HEK293T (cell line): ENCODE measurements around the gene CEACAM6.
A peak's percentile ranks its signal among the peaks of the same experiment; 100 is the strongest.
"Not testable (repeated sequence)": the region's sequence is repeated elsewhere in the genome, so short reads cannot be mapped to it uniquely, and the experiment has no call there.

ENCODE experiments used
- CTCF ChIA-PET: fragments of 350-600 bp; formaldehyde crosslinking; extraction: SDS; loops from one replicate; lab custom pipeline; 2021; ENCODE audit warnings: antibody characterized with exemption, inconsistent platforms; lab: Yijun Ruan, JAX
- POLR2A ChIA-PET: fragments of 350-600 bp; formaldehyde crosslinking; extraction: SDS; loops from one replicate; lab custom pipeline; 2020; ENCODE audit warnings: antibody characterized with exemption, inconsistent platforms; lab: Yijun Ruan, JAX
- DNase-seq: peaks from one replicate; pipeline ENCODE4 v3.0.0; 2012; ENCODE audit warnings: mixed read lengths; ENCODE audit errors: extremely low spot score
- ARNT ChIP-seq: fragments of 450-650 bp; IDR thresholded peaks from 2 replicates; pipeline ENCODE4 v1.6.1; 2017; ENCODE audit warnings: mild to moderate bottlenecking
- BHLHE40 ChIP-seq: fragments of 450-650 bp; IDR thresholded peaks from 2 replicates; pipeline ENCODE4 v1.6.1; 2016; ENCODE audit warnings: mild to moderate bottlenecking, moderate library complexity, borderline replicate concordance
- CTBP1 ChIP-seq: fragments of 450-650 bp; IDR thresholded peaks from 2 replicates; pipeline ENCODE4 v1.6.1; 2016; ENCODE audit warnings: borderline replicate concordance
- ELF4 ChIP-seq: fragments of 450-650 bp; IDR thresholded peaks from 2 replicates; pipeline ENCODE4 v1.6.1; 2017; ENCODE audit warnings: antibody characterized with exemption
- FOXA1 ChIP-seq: fragments of 450-650 bp; IDR thresholded peaks from 2 replicates; pipeline ENCODE4 v1.6.1; 2016; ENCODE audit warnings: mild to moderate bottlenecking
- FOXK2 ChIP-seq: fragments of 450-650 bp; IDR thresholded peaks from 2 replicates; pipeline ENCODE4 v1.6.1; 2016; ENCODE audit warnings: mild to moderate bottlenecking
- FOXM1 ChIP-seq: fragments of 450-650 bp; IDR thresholded peaks from 2 replicates; pipeline ENCODE4 v1.6.1; 2017; ENCODE audit warnings: mild to moderate bottlenecking, borderline replicate concordance
- HDGF ChIP-seq: fragments of 450-650 bp; IDR thresholded peaks from 2 replicates; pipeline ENCODE4 v1.6.1; 2017; ENCODE audit warnings: antibody characterized with exemption, borderline replicate concordance
- L3MBTL2 ChIP-seq: fragments of 450-650 bp; conservative IDR thresholded peaks from 2 replicates; pipeline ENCODE4 v1.6.1; 2016; ENCODE audit warnings: mild to moderate bottlenecking
- LEF1 ChIP-seq: fragments of 450-650 bp; IDR thresholded peaks from 2 replicates; pipeline ENCODE4 v1.6.1; 2017; ENCODE audit warnings: mild to moderate bottlenecking, borderline replicate concordance
- NFRKB ChIP-seq: fragments of 450-650 bp; IDR thresholded peaks from 2 replicates; pipeline ENCODE4 v1.6.1; 2016; ENCODE audit warnings: mild to moderate bottlenecking, moderate library complexity
- SP1 ChIP-seq: fragments of 450-650 bp; IDR thresholded peaks from 2 replicates; pipeline ENCODE4 v1.6.1; 2017
- SUZ12 ChIP-seq: fragments of 450-650 bp; IDR thresholded peaks from 2 replicates; pipeline ENCODE4 v1.6.1; 2016; ENCODE audit warnings: mild to moderate bottlenecking
- TARDBP ChIP-seq: fragments of 450-650 bp; IDR thresholded peaks from 2 replicates; pipeline ENCODE4 v1.6.1; 2016
- ZNF384 ChIP-seq: fragments of 450-650 bp; IDR thresholded peaks from 2 replicates; pipeline ENCODE4 v1.6.1; 2016
- TF ChIP-seq, protein P1 (sequence below): fragments of 450-650 bp; IDR thresholded peaks from 2 replicates; pipeline ENCODE4 v1.6.1; 2016

CEACAM6 gene

DNA sequence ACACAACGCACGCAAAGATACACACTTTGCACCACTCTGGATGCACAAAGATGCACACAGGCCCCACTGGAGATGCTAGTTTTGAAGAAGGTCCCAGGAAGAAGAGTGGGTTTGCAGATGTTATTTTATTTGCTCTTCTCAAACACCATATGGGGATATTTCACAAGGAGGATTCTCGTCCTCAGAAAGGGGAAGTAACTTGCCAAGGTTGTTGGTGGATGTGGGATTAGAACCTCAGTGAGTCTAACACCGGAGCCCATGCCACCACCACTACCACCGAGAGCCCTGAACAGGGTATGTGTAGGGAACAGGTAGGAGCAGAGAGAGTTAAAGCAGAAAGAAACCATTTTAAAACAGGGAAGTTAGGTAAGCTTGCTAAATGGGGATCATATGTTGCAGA lies 9.6 kb upstream of the CEACAM6 start:
- POLR2A ChIA-PET: no interaction called here
- DNase-seq: no peak
- CTCF ChIA-PET: interaction anchor here (1.4 kb wide), 1 partner anchor 104 kb away, joined by 6 read pairs; no protein-coding TSS in a partner anchor
- TF ChIP-seq ARNT (no peak), HDGF (no peak), FOXA1 (no peak), SP1 (no peak), BHLHE40 (no peak)
- TF ChIP-seq, protein P1, sequence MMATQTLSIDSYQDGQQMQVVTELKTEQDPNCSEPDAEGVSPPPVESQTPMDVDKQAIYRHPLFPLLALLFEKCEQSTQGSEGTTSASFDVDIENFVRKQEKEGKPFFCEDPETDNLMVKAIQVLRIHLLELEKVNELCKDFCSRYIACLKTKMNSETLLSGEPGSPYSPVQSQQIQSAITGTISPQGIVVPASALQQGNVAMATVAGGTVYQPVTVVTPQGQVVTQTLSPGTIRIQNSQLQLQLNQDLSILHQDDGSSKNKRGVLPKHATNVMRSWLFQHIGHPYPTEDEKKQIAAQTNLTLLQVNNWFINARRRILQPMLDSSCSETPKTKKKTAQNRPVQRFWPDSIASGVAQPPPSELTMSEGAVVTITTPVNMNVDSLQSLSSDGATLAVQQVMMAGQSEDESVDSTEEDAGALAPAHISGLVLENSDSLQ: no peak

DNA sequence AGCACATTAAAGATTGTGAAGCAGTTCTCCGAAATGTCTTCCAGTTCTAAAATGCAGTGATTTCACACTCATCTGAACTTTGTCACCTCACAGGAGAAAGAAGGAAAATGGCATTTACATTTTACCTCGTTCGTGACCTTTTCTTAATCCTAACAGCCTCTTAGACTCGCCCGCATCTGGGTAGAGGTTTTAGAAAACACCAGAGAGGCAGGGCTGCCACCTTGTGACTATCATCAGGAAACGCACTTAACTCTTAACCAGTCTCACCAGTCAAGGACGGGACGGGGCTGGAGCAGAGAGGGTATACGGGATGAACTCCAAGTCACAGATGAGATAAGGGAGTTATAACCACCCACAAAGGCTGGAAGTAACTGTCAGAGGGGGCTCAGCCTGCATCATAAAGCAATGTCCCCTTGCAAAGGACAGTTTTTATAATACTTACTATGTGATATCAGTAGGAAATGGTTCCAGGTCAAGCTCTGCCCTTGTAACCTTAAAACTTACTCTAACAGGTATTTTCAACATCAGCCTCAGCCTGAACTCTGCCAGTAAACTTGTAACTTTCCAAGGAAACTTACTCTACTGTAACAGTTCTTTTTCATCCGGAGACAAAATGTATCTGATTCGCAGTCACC lies 8.6 kb upstream of the CEACAM6 start:
- peak; percentile 64 for DNase-seq
- CTCF ChIA-PET: interaction anchor here (0.6 to 1.4 kb wide), 3 partner anchors 40 to 276 kb away, joined by 3 to 6 read pairs (median 3); no protein-coding TSS in a partner anchor
- POLR2A ChIA-PET: no interaction called here
- TF ChIP-seq ELF4 (no peak), LEF1 (no peak)

DNA sequence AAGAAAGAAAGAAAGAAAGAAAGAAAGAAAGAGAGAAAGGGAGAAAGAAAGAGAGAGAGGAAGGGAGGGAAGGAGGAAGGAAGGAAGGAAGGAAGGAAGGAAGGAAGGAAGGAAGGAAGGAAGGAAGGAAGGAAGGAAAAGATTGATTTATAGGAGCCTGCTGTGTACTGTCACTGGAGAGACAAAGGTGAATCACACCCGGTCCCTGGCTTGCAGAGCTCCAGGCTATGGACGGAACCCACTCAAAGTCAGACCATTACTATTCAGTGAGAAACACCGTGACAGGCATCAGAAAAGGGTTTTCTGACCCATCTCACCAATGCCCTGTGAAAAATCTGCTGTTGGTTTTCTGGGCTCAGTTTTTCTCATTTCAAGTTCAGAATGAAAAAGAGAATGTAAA lies 7.3 kb upstream of the CEACAM6 start:
- DNase-seq: no peak
- TF ChIP-seq ELF4: no peak
- no peak for TF ChIP-seq FOXM1
- TF ChIP-seq NFRKB: no peak
- no peak for TF ChIP-seq SUZ12
- TF ChIP-seq ZNF384: no peak
- CTCF ChIA-PET: no interaction called here
- POLR2A ChIA-PET: no interaction called here

DNA sequence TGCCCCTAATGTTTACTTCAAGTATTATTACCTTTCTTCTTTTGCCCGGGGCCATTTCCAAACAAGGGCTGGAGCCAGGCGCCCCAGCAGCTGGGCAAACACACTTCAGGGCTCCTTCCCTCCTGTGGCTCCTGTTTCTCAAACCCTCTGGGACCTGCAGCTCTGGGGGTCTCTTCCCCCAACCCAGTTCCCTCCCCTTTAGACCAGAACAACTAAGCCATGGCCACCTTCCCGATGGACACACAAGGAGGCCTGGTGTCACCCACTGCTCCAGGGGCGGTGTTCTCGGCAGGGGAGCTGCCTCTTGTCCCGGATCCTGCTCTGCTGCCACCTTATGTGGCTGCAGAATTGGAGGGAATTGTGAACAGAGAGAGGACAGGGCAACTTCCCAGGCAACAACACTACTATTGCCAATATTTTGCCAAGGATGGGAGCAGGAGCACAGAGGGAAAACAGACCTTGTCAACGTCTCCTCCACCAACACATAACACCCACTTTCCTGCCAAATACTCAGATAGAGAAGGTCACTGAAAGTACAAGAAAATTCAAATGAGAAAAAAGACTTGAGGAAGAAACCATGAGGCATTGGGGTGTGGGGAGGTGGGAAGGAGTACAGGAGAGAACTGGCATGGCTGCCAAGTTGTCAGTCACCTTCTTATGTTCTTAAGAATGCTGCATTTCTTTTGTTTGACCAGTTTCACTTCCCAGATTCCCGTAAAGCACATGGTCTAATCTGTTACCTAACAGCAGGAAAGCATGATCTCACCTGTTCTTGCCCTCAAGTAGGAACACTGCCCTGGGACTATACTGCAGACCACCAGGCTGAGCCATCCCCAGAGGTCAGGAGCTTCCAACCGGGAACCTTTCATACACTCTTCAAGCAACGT lies 4.8 kb upstream of the CEACAM6 start:
- CTCF ChIA-PET: interaction anchor here (1.2 to 1.6 kb wide), 2 partner anchors 35 to 43 kb away, joined by 5 to 9 read pairs; no protein-coding TSS in a partner anchor

DNA sequence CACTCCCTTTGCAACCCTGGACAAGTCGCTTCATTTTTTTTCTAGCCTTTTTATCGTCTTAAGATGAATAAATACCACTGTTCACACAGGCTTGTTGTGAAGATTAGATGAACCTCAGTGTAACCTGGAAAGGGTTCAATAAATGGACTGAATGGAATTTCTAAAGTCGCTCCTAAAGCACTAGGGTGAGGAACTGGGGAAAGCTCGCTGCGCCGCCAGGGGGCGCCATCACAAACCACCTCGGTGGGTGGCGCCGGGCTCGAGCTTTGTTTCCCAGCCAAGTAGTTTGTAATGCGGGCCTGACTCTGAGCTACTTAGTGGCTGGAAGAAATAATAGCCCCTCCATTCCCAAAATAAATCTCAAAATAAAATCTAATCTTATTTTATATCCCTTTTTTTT lies 2.2 kb upstream of the CEACAM6 start:
- TF ChIP-seq, protein P1: no peak
- ChIA-PET POLR2A (no interaction called here), CTCF (interaction anchor here (0.7 to 2.1 kb wide), 24 partner anchors 9 to 1690 kb away, joined by 3 to 14 read pairs (median 4); no protein-coding TSS in a partner anchor)
- DNase-seq: peak; percentile 67

More for the DNA sequence above, 4.8 kb upstream of the CEACAM6 start:
- DNase-seq, POLR2A ChIA-PET: not testable (repeated sequence)

DNA sequence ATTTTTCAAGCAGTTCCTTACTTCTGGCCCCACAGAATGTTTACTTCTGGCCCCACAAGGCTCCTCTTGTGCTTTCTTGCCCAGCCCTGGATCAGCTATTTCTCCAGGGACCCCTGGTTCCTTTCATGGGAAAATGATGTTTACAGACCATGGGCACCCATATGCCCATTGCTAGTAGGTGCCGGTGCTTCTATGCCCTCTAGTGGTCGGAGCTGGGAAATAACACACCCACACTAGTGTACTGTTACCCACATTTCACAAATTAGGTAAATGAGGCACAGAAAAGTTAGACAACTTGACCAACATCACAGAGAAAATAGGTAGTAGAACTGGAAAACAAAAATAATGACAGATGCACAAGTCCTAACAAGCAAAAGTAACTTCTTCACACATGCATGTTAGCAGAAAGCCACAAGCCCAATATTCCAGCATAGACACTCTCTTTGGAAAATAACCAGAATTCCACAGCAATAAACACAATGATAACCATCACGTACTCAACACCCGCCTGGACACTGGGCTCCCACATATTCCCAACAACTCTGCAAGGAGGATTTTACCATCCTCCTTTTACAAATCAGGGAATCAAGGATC lies 1.3 kb upstream of the CEACAM6 start:
- TF ChIP-seq, protein P1: no peak
- TF ChIP-seq NFRKB (no peak), BHLHE40 (no peak), FOXA1 (no peak), ARNT (no peak), ZNF384 (no peak), LEF1 (no peak)

DNA sequence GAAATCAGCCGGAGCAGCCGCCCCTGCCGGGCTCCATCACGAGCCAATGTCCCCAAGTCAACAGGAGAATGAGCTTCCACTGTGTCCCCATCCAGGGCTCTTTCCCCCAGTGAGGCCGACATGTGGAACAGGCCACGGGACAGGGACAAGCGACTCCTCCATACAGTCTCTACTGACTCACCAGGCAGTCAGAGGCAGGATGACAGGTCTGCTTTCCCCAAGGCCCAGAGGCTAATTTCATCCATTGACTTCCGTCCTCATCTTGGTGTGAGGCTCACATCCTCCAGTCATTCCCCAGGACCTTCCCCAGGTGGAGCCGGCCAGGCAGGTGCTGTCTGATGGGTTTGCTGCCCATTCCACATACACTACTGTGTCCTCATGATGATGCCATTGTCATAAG lies 3.5 kb downstream of the CEACAM6 start:
- ChIA-PET CTCF (interaction anchor here (0.6 kb wide), 1 partner anchor 58 kb away, joined by 3 read pairs; no protein-coding TSS in a partner anchor), POLR2A (no interaction called here)
- no peak for DNase-seq
- TF ChIP-seq FOXK2: no peak
- TF ChIP-seq, protein P1: no peak
- no peak for TF ChIP-seq TARDBP
- TF ChIP-seq BHLHE40: no peak
- TF ChIP-seq CTBP1: no peak
- TF ChIP-seq ARNT: no peak
- TF ChIP-seq FOXA1: no peak
- no peak for TF ChIP-seq NFRKB
- TF ChIP-seq ZNF384: no peak
- no peak for TF ChIP-seq LEF1
- TF ChIP-seq L3MBTL2: no peak
- TF ChIP-seq HDGF: no peak
- TF ChIP-seq SP1: no peak
- TF ChIP-seq ELF4: no peak
- no peak for TF ChIP-seq SUZ12
- TF ChIP-seq FOXM1: no peak

More for the DNA sequence above, 1.3 kb upstream of the CEACAM6 start:
- ChIA-PET POLR2A (no interaction called here), CTCF (interaction anchor here (0.6 to 2.1 kb wide), 16 partner anchors 8 to 658 kb away, joined by 3 to 14 read pairs (median 4); no protein-coding TSS in a partner anchor)
- DNase-seq: peak; percentile 30
